Body of pancreas (tissue), 4 donors: Measurements from ENCODE around the gene SH3PXD2A. TPM values are rescaled to one million over a fixed set of nuclear protein-coding genes. Genes with fewer than 3 reads are reported as not detected.

Experiments used
- ATAC-seq: fragments of 150-250 bp; one replicate; pipeline ENCODE4 v1.9.1; 2016
- DNase-seq, 4 donors: peaks; one replicate each; pipeline ENCODE4 v3.0.0-alpha.2; 2019
- H3K27ac ChIP-seq, 4 donors: fragments of 200-600 bp; sonication (generic); 1 replicate in 3 of 4; 2 replicates in 1 of 4; pipeline versions ENCODE4 v1.5.1 to v1.6.1; 2016 to 2019; ENCODE audit warnings: mild to moderate bottlenecking in 1 of 4, mixed read lengths in 1 of 4, moderate library complexity in 1 of 4
- H3K27me3 ChIP-seq, 2 donors: fragments of 200-600 bp; sonication (generic); one replicate each; pipeline ENCODE4 v1.6.0; 2016; ENCODE audit warnings: mild to moderate bottlenecking in 1 of 2
- H3K36me3 ChIP-seq, 2 donors: fragments of 200-600 bp; sonication (generic); replicated peaks in 1 of 2; 2 replicates each; pipeline ENCODE4 v1.5.1; 2016; ENCODE audit warnings: low read depth in 2 of 2; ENCODE audit not compliant: insufficient read depth in 1 of 2
- H3K4me1 ChIP-seq: fragments of 200-600 bp; sonication (generic); one replicate; pipeline ENCODE4 v1.6.0; 2016
- H3K4me3 ChIP-seq, 2 donors: fragments of 200-600 bp; sonication (generic); 1 replicate in 1 of 2; 2 replicates in 1 of 2; pipeline ENCODE4 v1.5.1; 2016 to 2019
- H3K9me3 ChIP-seq, 3 donors: fragments of 200-600 bp; sonication (generic); 1 replicate in 2 of 3; 2 replicates in 1 of 3; pipeline ENCODE4 v1.5.1; 2016
- POLR2A ChIP-seq, 3 donors: fragments of 450-650 bp; IDR thresholded peaks; one replicate each; pipeline ENCODE4 v1.6.1; 2016; ENCODE audit warnings: antibody characterized with exemption in 3 of 3, mild to moderate bottlenecking in 2 of 3
- WGBS, 2 donors: methylation state at CpG; one replicate each; pipeline ENCODE4 v1.1.5; 2017; 5-methylcytosine and 5-hydroxymethylcytosine counted together
- intact Hi-C: fragments of 100-400 bp; cut with DNase I; formaldehyde crosslinking; loops from one replicate; pipeline ENCODE4 v1.15.1; 2023
- total RNA-seq, 2 donors: library from RNA; depleted of rRNA; stranded (reverse); fragments of >200 nt; gene quantifications; one replicate each; pipeline ENCODE4 v1.1.0, GENCODE V29; 2016
- TF ChIP-seq, protein P1 (sequence below), 7 experiments: fragments of 450-650 bp in 4 of 7; fragments of 200-600 bp in 3 of 7; sonication (generic) in 3 of 7; IDR thresholded peaks; one replicate each; pipeline ENCODE4 v1.5.1; 2016 to 2019; ENCODE audit warnings: antibody characterized with exemption in 7 of 7

SH3PXD2A gene
- total RNA-seq, 2 donors from 2014 or later = 7.3 to 9.9 TPM

DNA sequence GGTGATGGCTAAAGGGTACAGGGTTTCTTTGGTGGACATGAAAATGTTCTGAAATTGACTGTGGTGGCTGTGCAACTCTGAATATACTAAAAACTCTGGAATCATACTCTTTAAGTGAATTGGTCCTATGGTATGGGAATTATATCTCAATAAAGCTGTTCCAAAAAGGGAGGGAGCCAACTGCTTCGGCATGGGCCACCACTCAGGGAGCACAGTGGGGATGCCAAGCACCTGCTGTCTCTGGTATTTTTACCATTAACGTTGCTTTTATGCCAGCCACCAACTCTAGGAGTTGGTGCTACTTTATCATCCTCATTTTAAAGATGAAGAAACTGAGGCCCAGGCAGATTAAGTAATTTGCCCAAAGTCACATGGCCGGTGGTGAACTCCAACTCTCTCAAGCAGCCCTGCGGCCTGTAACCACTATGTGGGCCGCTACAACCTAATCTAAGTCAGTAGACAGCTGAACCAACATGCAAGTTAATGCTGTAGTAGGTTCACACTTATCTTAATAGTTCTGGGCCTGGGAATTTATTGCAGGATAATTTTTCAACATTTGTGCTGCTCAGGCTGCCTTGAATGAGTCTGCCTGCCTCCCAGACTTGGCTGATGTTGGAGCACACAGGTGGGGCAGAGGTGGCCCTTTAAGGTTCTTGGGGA is 20.8 kb downstream of the SH3PXD2A start:
- no peaks in the 10 kb centered on the region for H3K9me3 ChIP-seq
- ATAC-seq = no peak
- no peaks in the 10 kb centered on the region for H3K27me3 ChIP-seq
- no peak for DNase-seq
- H3K27ac ChIP-seq = peak overlapping the region; percentile 12 to 81 (median 64)
- H3K36me3 ChIP-seq = no peaks in the 10 kb centered on the region
- 54 to 58% methylated on average over 5 of the region's 5 CpGs for WGBS, 2 donors
- no peak overlapping the region for H3K4me3 ChIP-seq
- TF ChIP-seq, protein P1, sequence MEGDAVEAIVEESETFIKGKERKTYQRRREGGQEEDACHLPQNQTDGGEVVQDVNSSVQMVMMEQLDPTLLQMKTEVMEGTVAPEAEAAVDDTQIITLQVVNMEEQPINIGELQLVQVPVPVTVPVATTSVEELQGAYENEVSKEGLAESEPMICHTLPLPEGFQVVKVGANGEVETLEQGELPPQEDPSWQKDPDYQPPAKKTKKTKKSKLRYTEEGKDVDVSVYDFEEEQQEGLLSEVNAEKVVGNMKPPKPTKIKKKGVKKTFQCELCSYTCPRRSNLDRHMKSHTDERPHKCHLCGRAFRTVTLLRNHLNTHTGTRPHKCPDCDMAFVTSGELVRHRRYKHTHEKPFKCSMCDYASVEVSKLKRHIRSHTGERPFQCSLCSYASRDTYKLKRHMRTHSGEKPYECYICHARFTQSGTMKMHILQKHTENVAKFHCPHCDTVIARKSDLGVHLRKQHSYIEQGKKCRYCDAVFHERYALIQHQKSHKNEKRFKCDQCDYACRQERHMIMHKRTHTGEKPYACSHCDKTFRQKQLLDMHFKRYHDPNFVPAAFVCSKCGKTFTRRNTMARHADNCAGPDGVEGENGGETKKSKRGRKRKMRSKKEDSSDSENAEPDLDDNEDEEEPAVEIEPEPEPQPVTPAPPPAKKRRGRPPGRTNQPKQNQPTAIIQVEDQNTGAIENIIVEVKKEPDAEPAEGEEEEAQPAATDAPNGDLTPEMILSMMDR (IDR thresholded peaks at IDR 0.05) = no peak
- TF ChIP-seq POLR2A (IDR thresholded peaks at IDR 0.05) = no peak
- intact Hi-C loops = no loop called here
- peaks cover 30% of the 10 kb centered on the region for H3K4me1 ChIP-seq

DNA sequence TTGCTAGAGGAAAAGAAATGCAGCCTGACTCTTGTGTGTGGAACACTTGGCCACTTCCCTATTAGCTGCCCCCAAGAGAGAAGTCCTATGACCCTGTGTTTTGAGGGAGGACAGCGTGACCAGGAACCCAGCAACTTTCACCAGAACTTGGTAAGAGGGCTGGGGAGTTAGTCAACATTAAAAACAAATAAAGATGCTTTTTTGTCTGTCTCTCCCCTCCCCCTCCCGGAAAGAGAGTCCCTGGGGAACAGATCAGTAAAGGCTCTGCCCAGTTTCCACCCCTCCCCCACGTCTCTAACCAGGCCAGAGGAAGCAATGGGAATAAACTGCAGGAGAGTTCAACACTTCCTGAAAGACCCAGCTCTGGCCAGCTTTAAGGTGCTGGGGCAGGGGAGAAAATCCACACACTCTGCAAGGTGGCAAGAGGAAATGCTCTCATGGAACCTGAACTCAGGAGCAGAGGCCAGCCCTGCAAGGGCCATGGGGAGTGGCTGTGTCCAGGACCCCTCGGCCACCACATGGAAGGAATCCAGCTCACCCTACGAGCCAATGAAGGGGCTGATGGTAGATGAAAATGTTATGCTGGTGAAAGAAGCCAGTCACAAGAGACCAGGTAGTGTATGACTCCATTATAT is 21.5 kb downstream of the SH3PXD2A start:
- ATAC-seq (peak; percentile 75), DNase-seq (peak; percentile 56 to 75 (median 64))
- H3K9me3 ChIP-seq = no peaks in the 10 kb centered on the region
- H3K27me3 ChIP-seq = no peaks in the 10 kb centered on the region
- intact Hi-C loops = no loop called here
- TF ChIP-seq POLR2A (IDR thresholded peaks at IDR 0.05) = no peak
- TF ChIP-seq, protein P1 (IDR thresholded peaks at IDR 0.05) = no peak
- no peaks in the 10 kb centered on the region for H3K36me3 ChIP-seq
- peak overlapping the region; percentile 12 to 81 (median 64) for H3K27ac ChIP-seq
- no peak overlapping the region for H3K4me3 ChIP-seq
- 42 to 46% methylated on average over 5 of the region's 5 CpGs for WGBS, 2 donors
- peaks cover 26% of the 10 kb centered on the region for H3K4me1 ChIP-seq

DNA sequence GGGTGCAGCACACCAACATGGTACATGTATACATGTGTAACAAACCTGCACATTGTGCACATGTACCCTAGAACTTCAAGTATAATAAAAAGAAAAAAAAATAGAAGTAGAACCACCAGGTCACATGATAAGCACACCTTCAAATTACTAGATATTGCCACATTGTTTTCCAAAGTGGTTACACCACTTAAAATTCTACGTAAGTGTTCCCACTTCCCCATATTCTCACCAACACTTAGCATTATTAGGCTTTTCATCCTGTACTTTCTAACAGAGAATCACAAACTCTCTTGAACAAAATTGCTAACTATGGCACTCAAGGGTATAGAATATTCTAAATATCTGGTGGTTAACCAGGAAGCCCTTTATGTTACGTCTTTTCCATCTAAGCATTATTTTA is 22.6 kb downstream of the SH3PXD2A start:
- Histone ChIP-seq H3K27ac (peak overlapping the region in 2 of 4 donors; percentile 62 to 67), H3K27me3 (no peaks in the 10 kb centered on the region), H3K36me3 (no peaks in the 10 kb centered on the region), H3K4me3 (no peak overlapping the region), H3K9me3 (no peaks in the 10 kb centered on the region), H3K4me1 (peaks cover 26% of the 10 kb centered on the region)
- 85 to 92% methylated on average over 2 of the region's 2 CpGs for WGBS, 2 donors
- DNase-seq = no peak
- intact Hi-C loops = no loop called here
- TF ChIP-seq POLR2A (IDR thresholded peaks at IDR 0.05) = no peak
- no peak for ATAC-seq

DNA sequence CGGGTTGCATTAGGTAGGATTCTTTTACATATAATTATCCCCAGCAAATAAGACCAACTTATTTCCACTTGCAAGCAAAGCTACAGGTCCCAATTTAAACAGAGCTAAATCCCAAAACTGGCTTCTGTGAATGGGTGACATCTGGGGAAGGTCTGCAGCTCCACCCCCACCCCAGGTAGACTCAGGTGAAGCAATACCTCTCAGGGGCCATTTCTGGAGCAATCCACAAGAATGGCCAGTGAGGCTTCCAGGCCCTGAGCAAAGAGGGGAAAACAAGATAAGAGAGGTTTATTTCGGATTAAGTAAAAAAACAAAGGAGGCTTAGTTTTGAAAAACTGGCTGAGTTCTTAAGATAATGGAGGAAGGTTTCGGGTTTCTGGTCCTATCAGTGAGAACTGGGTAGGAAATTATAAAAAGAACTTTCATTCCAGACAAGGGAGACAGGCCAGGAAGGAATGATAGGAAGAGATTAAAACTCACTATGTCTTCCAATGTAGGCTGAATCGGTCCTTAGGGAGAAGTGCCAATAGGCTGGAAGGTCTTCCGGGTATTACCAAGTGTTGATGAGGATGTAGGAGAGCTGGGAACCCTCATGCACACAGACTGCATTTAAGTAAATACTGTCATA is 25.4 kb downstream of the SH3PXD2A start:
- H3K4me3 ChIP-seq = no peak overlapping the region
- DNase-seq (no peak), ATAC-seq (no peak)
- peaks cover 16% of the 10 kb centered on the region for H3K4me1 ChIP-seq
- no peaks in the 10 kb centered on the region for H3K27me3 ChIP-seq
- WGBS, 2 donors = 50 to 55% methylated on average over 5 of the region's 5 CpGs
- intact Hi-C loops = no loop called here
- no peak overlapping the region for H3K27ac ChIP-seq
- H3K36me3 ChIP-seq = no peaks in the 10 kb centered on the region
- no peak for TF ChIP-seq POLR2A (IDR thresholded peaks at IDR 0.05)
- H3K9me3 ChIP-seq = no peaks in the 10 kb centered on the region

DNA sequence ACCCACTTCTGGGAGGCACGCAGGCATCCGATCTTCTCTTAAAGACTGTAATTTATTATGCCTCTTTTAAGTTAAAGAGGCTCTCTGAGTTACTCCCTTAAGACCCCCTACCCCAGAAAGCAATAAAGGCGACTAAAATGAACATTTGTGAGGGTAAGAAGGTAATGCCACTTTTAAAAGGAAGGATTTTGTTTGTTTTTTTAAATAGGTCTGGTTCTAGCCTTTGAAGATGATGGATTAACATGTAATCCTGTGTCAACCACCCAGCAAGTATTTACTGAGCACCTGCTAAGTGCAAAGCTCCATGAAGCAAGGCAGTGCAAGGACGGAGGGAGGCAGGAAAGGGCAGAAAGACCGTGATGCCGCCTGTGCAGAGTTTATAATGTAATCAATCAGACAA is 26.1 kb downstream of the SH3PXD2A start:
- intact Hi-C loops = no loop called here
- WGBS, 2 donors = 78 to 84% methylated on average over 6 of the region's 6 CpGs

More for the DNA sequence above, 26.1 kb downstream of the SH3PXD2A start:
- Histone ChIP-seq H3K36me3 (no peaks in the 10 kb centered on the region), H3K27me3 (no peaks in the 10 kb centered on the region), H3K9me3 (no peaks in the 10 kb centered on the region), H3K4me3 (no peak overlapping the region), H3K4me1 (peaks cover 16% of the 10 kb centered on the region), H3K27ac (no peak overlapping the region)
- DNase-seq (no peak), ATAC-seq (no peak)
- TF ChIP-seq POLR2A (IDR thresholded peaks at IDR 0.05) = no peak
- TF ChIP-seq, protein P1 (IDR thresholded peaks at IDR 0.05) = no peak
